HepG2 (cell line): Measurements from ENCODE around the gene PRR12. TPM values are rescaled to one million over a fixed set of nuclear protein-coding genes. Genes with fewer than 3 reads are reported as not detected.

Experiments
- ATM ChIP-seq: fragments of 450-650 bp; IDR thresholded peaks from 2 replicates; pipeline ENCODE4 v1.7.1; 2017; ENCODE audit warnings: mild to moderate bottlenecking, borderline replicate concordance
- ETV5 ChIP-seq: IDR thresholded peaks from 2 replicates; pipeline ENCODE4 v1.6.1; 2018; ENCODE audit warnings: missing biosample characterization, missing genetic modification reagents, inconsistent platforms, borderline replicate concordance
- HMGXB3 ChIP-seq: sonication (generic); formaldehyde crosslinking; IDR thresholded peaks from 2 replicates; pipeline ENCODE4 v1.4.0; 2020; ENCODE audit warnings: missing genetic modification reagents, borderline replicate concordance
- KDM2A ChIP-seq: sonication (generic); formaldehyde crosslinking; IDR thresholded peaks from 2 replicates; pipeline ENCODE4 v1.4.0; 2020; ENCODE audit warnings: low read depth, missing genetic modification reagents, borderline replicate concordance
- KMT2A ChIP-seq: sonication (generic); formaldehyde crosslinking; IDR thresholded peaks from 2 replicates; pipeline ENCODE4 v1.4.0; 2020; ENCODE audit warnings: missing genetic modification reagents
- MXI1 ChIP-seq: IDR thresholded peaks from 3 replicates; pipeline ENCODE4 v1.6.1; 2012; ENCODE audit warnings: low read depth, low read length, inconsistent platforms, borderline replicate concordance
- RORA ChIP-seq: sonication (generic); formaldehyde crosslinking; IDR thresholded peaks from 2 replicates; pipeline ENCODE4 v1.5.0; 2020; ENCODE audit warnings: mild to moderate bottlenecking, missing genetic modification reagents, moderate library complexity
- TARDBP ChIP-seq: sonication (generic); formaldehyde crosslinking; IDR thresholded peaks from 2 replicates; pipeline ENCODE4 v1.8.0; 2022; ENCODE audit warnings: mild to moderate bottlenecking, missing genetic modification reagents
- TFAP4 ChIP-seq: sonication (generic); IDR thresholded peaks from 2 replicates; pipeline ENCODE4 v1.6.1; 2016; ENCODE audit warnings: low read depth, borderline replicate concordance
- TOE1 ChIP-seq: sonication (generic); formaldehyde crosslinking; IDR thresholded peaks from 2 replicates; pipeline ENCODE4 v1.4.0; 2020; ENCODE audit warnings: mild to moderate bottlenecking, missing genetic modification reagents
- ZHX1 ChIP-seq: sonication (generic); formaldehyde crosslinking; IDR thresholded peaks from 2 replicates; pipeline ENCODE4 v1.8.1; 2022; ENCODE audit warnings: low read depth, mild to moderate bottlenecking, missing genetic modification reagents
- ZMYM4 ChIP-seq: sonication (generic); formaldehyde crosslinking; IDR thresholded peaks from 2 replicates; pipeline ENCODE4 v1.8.1; 2023; ENCODE audit warnings: mild to moderate bottlenecking, missing genetic modification reagents
- ZNF12 ChIP-seq: sonication (generic); formaldehyde crosslinking; IDR thresholded peaks from 2 replicates; pipeline ENCODE4 v1.5.0; 2020; ENCODE audit warnings: missing genetic modification reagents
- ZNF160 ChIP-seq: sonication (generic); formaldehyde crosslinking; IDR thresholded peaks from 2 replicates; pipeline ENCODE4 v1.8.0; 2022; ENCODE audit warnings: mild to moderate bottlenecking, inconsistent platforms, missing genetic modification reagents
- ZNF205 ChIP-seq: IDR thresholded peaks from 2 replicates; pipeline ENCODE4 v1.6.1; 2018; ENCODE audit warnings: missing biosample characterization, missing genetic modification reagents
- ZNF441 ChIP-seq: sonication (generic); formaldehyde crosslinking; IDR thresholded peaks from 2 replicates; pipeline ENCODE4 v1.7.0; 2021; ENCODE audit warnings: missing genetic modification reagents, borderline replicate concordance
- ZNF615 ChIP-seq: sonication (generic); formaldehyde crosslinking; IDR thresholded peaks from 2 replicates; pipeline ENCODE4 v1.5.0; 2020; ENCODE audit warnings: mild to moderate bottlenecking, missing genetic modification reagents, borderline replicate concordance
- ZSCAN30 ChIP-seq: sonication (generic); formaldehyde crosslinking; IDR thresholded peaks from 2 replicates; pipeline ENCODE4 v1.5.0; 2020; ENCODE audit warnings: mild to moderate bottlenecking, missing genetic modification reagents
- ZSCAN9 ChIP-seq: IDR thresholded peaks from 2 replicates; pipeline ENCODE4 v1.6.1; 2016; ENCODE audit warnings: borderline replicate concordance
- polyA plus RNA-seq, 8 experiments: library from polyadenylated mRNA; depleted of rRNA in 3 of 8; stranded (reverse) in 7 of 8; unstranded in 1 of 8; fragments of >200 nt; fragmentation: Illumina TruSeq in 4 of 8; extraction: Trizol in 4 of 8; gene quantifications; 2 replicates each; pipeline versions ENCODE4 v1.2.1 to v1.2.3, GENCODE V29; 2011 to 2016; ENCODE audit warnings: low read depth in 4 of 8, missing spikeins in 1 of 8, mixed read lengths in 1 of 8; ENCODE audit not compliant: insufficient read depth in 1 of 8
- total RNA-seq, 5 experiments: library from RNA; depleted of rRNA; stranded (reverse); fragments of >200 nt; fragmentation: Illumina TruSeq; extraction: Trizol; gene quantifications; 2 replicates each; pipeline ENCODE4 v1.2.3, GENCODE V29; 2016; ENCODE audit warnings: low read depth in 1 of 5
- TF ChIP-seq, protein P1 (sequence below): sonication (generic); formaldehyde crosslinking; IDR thresholded peaks from 2 replicates; pipeline ENCODE4 v1.4.0; 2020; ENCODE audit warnings: missing genetic modification reagents, low read depth, mild to moderate bottlenecking, borderline replicate concordance

Gene PRR12
- total and polyA plus RNA-seq, 2 of the 13 experiments (the other 11 are each of a cell fraction or from before 2014, with no cell fraction given): 0.62 to 1.5 TPM

GRCh38 chr19:49546825-49547565 is 44.0 kb upstream of the PRR12 start (continued):
- TF ChIP-seq HMGXB3 (CRISPR knock-in tag) (no peak), ZMYM4 (CRISPR knock-in tag) (0 out of 2 replicates have a peak, but pooled peaks have one; percentile 17), ZNF160 (no peak), ZNF615 (CRISPR knock-in tag) (no peak), KDM2A (no peak), ZNF441 (CRISPR knock-in tag) (no peak), ATM (no peak), ZSCAN30 (CRISPR knock-in tag) (no peak), KMT2A (CRISPR knock-in tag) (no peak), ZSCAN9 (CRISPR knock-in tag) (peak; percentile 45; the same call in 1 of the 2 replicates), TFAP4 (no peak), MXI1 (peak; percentile 88; the same call in 2 of the 3 replicates), ETV5 (CRISPR knock-in tag) (no peak; the same call in 1 of the 2 replicates), ZHX1 (CRISPR knock-in tag) (no peak), ZNF12 (no peak), TOE1 (CRISPR knock-in tag) (no peak), TARDBP (CRISPR knock-in tag) (no peak), RORA (CRISPR knock-in tag) (no peak), ZNF205 (no peak)
- TF ChIP-seq, protein P1, sequence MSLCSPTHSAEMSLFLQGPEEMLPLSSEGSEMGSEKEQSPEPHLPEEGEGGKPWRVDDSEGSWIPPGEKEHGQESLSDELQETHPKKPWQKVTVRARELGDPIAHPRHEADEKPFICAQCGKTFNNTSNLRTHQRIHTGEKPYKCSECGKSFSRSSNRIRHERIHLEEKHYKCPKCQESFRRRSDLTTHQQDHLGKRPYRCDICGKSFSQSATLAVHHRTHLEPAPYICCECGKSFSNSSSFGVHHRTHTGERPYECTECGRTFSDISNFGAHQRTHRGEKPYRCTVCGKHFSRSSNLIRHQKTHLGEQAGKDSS (CRISPR knock-in tag): no peak
